ENCODE measurements around the gene FGFRL1. TPM values are rescaled to one million over a fixed set of nuclear protein-coding genes. Genes with fewer than 3 reads are reported as not detected.

Gene FGFRL1
- total RNA-seq, 4 donors from 2014 or later, result 11.7 to 15.9 (median 14.2) TPM

- TF ChIP-seq POLR2A (IDR thresholded peaks at IDR 0.05) (no peak), POLR2AphosphoS5 (IDR thresholded peaks at IDR 0.05) (no peak), CTCF (IDR thresholded peaks at IDR 0.05) (no peak), EP300 (IDR thresholded peaks at IDR 0.05; ENCODE audit: low read depth) (no peak)
- Histone ChIP-seq H3K27me3 (peaks cover 96% of the 10 kb centered on the region), H3K36me3 (no peaks in the 10 kb centered on the region), H3K4me3 (no peak overlapping the region), H3K9me3 (no peaks in the 10 kb centered on the region), H3K4me1 (peaks cover 3 to 31% (median 25%) of the 10 kb centered on the region in 4 donors), H3K27ac (no peak overlapping the region)
- DNase-seq, result no peak
- intact Hi-C loops (cut with DNase I; ENCODE audit: low total_unique reads) (no loop called here), in situ Hi-C loops (cut with MboI; ENCODE audit: low pct_ligation_motif_present in 1 of 4, low pct_unique_long_range_greater_than_20kb in 1 of 4, low sequenced_read_pairs in 3 of 4) (no loop called here)
- WGBS, 2 donors (ENCODE audit: low coverage in 1 of 2), result 41 to 100% methylated on average over 1 to 46 of the region's 48 CpGs
Measured at GRCh38 chr4:1001561-1002130, 9.8 kb upstream of the FGFRL1 start.

GRCh38 chr4:1002131-1002630 is 9.2 kb upstream of the FGFRL1 start:
- peak; percentile 51 for DNase-seq
- no peaks in the 10 kb centered on the region for H3K9me3 ChIP-seq
- H3K27ac ChIP-seq, result no peak overlapping the region
- H3K4me3 ChIP-seq, result peak overlapping the region in 2 of 4 donors; percentile 1
- H3K4me1 ChIP-seq, result peaks cover 3 to 26% (median 20%) of the 10 kb centered on the region in 4 donors
- H3K36me3 ChIP-seq, result no peaks in the 10 kb centered on the region
- peak in 1 of 3 donors; percentile 35 for TF ChIP-seq POLR2AphosphoS5 (IDR thresholded peaks at IDR 0.05)
- TF ChIP-seq CTCF (IDR thresholded peaks at IDR 0.05), result no peak
- intact Hi-C loops (cut with DNase I; ENCODE audit: low total_unique reads) (no loop called here), in situ Hi-C loops (cut with MboI; ENCODE audit: low pct_ligation_motif_present in 1 of 4, low pct_unique_long_range_greater_than_20kb in 1 of 4, low sequenced_read_pairs in 3 of 4) (no loop called here)
- WGBS, 2 donors (ENCODE audit: low coverage in 1 of 2), result 6% methylated on average over 43 of the region's 54 CpGs; no CpG with 5 or more reads in 1 of the 2 donors
- H3K27me3 ChIP-seq, result peaks cover 96% of the 10 kb centered on the region

GRCh38 chr4:1002631-1003251 is 8.7 kb upstream of the FGFRL1 start:
- intact Hi-C loops (cut with DNase I; ENCODE audit: low total_unique reads), result no loop called here

More at GRCh38 chr4:1002631-1003251, 8.7 kb upstream of the FGFRL1 start:
- no peak for TF ChIP-seq CTCF (IDR thresholded peaks at IDR 0.05)
- TF ChIP-seq POLR2A (IDR thresholded peaks at IDR 0.05), result no peak
- no peak for TF ChIP-seq EP300 (IDR thresholded peaks at IDR 0.05; ENCODE audit: low read depth)
- TF ChIP-seq POLR2AphosphoS5 (IDR thresholded peaks at IDR 0.05), result no peak
- no peaks in the 10 kb centered on the region for H3K36me3 ChIP-seq
- peaks cover under 1 to 20% (median 15%) of the 10 kb centered on the region in 4 donors for H3K4me1 ChIP-seq
- peak overlapping the region in 2 of 4 donors; percentile 1 for H3K4me3 ChIP-seq
- in situ Hi-C loops (cut with MboI; ENCODE audit: low pct_ligation_motif_present in 1 of 4, low pct_unique_long_range_greater_than_20kb in 1 of 4, low sequenced_read_pairs in 3 of 4), result no loop called here
- H3K27me3 ChIP-seq, result peaks cover 93% of the 10 kb centered on the region
- DNase-seq, result no peak
- WGBS, 2 donors (ENCODE audit: low coverage in 1 of 2), result 2% methylated on average over 10 of the region's 75 CpGs; no CpG with 5 or more reads in 1 of the 2 donors
- H3K27ac ChIP-seq, result no peak overlapping the region
- H3K9me3 ChIP-seq, result no peaks in the 10 kb centered on the region
